ENCODE results near the gene RGS6.

Gene RGS6

DNA sequence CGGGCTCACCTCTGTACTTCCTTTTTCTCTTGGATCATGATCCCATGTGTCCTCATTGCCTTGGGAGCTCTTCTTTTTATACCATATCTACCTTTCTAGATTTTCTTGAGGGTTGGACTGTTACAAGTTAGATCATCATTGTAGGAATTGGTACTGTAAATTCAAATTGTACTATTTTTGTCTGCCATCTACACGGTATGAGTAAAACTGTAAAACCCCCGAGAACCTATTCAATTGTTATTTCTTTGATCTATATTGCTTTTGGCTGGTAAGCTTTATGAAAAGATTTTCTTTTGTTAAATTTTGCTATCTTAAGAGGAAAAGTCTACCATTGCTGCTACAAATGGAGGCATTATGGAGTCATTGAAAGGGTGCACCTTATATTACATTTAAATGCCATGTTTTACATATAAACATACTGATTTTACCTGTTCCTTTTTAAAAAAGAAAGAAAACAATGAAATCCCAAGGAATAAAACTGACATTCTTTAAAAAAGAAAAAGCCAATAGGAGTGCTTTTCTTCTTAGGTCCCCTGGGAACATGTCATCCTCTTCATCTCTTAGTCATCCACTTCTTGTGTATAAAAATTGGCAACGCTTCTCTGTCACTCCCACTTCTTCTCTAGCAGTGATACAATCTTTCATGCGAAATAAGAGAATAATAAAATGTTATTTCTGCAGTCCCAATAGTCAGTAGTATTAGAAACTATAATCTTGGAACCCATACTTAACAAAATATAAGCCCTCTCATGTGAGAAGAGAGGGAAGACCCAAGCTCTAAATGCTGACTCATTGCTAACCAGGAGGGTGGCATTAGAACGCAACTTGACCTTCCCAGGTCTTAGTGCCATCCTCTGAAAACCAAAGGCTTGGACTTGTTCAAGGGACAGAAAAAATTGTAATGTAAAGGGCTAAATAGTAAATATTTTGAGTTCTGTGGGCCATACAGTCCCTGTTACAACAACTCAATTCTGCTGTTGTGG, 20.4 kb downstream of the RGS6 start:
- DNase-seq: no peak

- no peak for DNase-seq
These were observed 24.8 kb downstream of the RGS6 start for GRCh38 chr14:71956920-71957563.

DNA sequence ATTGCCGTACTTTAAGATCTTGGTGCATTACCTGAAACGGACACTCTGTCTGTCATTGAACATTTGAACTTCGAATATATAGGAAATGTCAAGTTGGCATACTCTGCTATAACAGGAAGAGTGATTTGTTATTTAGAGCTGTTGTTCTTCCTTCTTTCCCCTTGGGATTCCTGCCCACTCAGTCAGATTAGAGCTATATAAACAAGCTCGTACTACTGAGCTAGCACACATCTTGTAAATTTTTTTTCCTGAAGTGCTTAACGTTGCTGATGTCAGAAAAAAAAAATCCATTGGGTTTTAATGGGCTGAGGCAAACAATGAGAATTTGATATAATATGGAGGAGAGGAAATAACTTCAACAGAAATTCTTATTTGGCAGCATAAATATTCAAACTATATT, 26.8 kb downstream of the RGS6 start:
- DNase-seq: no peak

- DNase-seq: no peak
These were observed 28.5 kb downstream of the RGS6 start for GRCh38 chr14:71960494-71961353.

DNA sequence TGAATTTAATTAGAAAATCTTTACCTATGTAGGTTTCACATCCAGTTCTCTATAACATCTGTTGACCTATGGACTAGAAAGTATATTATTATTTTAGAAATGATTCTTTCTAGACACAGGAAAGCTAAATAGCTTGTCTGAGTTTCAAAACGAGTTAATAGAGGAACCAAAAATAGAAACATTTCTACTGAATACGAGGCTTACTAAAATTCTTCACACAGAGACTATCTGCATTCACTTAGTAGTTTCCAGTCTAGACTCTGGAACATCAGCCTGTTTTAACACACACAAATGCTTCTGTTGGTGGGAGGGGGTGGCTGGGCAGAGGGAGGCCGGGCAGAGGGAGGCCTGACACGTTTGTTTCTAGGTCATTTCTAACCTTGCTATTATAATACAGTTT, 29.7 kb downstream of the RGS6 start:
- DNase-seq: no peak

GRCh38 chr14:71964716-71965115, 32.5 kb downstream of the RGS6 start:
- DNase-seq: no peak

DNA sequence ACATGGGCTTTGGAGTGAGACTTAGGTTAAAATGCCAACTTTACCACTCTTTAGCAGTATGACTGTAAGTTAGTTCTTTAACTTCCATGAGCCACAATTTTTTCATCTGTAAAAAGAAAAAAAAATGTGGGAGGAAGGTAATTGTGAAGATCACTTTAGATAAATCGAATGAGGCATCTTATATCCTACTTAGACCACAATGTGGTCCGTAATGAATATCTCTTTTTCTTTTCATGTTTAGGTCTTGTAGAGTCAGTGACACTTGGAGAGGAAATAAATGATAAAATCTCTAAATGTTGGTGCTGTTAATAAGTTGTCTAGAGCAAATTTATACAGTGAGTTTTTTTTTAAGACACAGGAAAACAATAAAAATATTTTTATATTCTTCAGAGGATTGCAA, 34.3 kb downstream of the RGS6 start:
- DNase-seq: no peak

- no peak for DNase-seq
These were observed 35.5 kb downstream of the RGS6 start for GRCh38 chr14:71967704-71968103.

GRCh38 chr14:71970272-71970671, 38.0 kb downstream of the RGS6 start:
- no peak for DNase-seq

DNA sequence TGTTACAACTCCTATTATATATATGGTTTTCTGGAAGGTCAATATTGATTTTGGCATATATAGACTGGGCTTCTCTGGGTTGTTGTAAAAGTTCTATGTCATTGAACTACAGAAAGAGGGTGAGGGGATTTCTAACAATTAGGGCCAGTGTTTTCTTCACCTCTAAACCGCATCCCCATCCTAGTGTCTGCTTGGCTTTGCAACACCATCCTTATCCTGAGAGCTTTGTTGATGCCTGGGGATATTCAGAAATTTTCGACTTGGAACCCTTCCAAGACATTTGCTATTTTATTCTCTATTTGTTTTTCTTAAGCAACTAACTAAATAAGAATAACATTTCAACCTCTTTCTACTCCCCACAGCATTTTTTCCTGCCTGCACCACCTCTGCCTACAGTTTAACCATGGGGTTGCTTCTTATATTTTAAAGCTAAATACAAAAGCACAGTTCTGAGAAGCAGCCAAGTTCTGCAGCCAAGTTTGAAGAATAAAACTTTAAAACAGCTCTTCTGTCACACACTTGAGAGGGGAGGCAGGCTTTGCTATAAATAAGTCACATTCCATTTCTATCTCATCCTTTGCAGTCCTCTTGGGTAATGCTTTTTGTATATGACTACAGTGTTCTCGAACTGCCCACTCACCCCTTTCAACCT, 53.4 kb downstream of the RGS6 start:
- DNase-seq: no peak

DNA sequence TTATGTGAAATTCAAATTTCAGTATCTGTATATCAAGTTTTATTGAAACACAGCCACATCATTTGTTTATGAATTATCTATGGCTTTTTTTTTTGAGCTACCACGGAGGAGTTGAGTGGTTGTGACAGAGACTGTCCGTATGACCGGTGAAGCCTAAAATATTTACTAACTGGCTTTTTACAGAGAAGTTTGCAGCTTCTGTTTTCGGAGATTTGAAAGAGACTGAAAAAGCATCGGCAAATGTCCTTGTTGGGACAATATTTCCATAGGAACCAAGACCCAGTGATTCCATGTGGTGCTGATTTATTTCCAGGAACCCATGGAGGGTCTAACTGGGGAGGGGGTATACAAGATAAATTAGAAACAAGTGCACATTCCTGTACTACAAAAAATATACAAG, 56.2 kb downstream of the RGS6 start:
- DNase-seq: no peak

DNA sequence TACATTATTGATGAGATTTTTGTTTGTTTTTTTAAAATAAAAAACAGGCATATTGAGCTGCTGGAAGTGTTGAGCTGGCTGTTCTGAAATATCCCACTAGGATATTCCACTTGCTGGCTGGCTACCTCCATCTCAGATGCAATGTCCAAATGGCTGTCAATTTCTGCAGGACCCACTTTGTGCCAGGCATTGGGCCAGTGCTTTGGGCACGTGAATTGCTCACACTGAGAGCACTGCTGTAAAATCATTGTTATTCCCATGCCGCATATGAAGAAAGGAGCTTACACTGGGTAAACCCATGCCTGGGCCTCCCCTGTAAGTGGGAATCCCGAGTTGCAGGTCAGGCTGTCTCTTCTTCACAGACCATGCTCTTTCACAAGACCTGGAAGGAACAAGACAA, 56.7 kb downstream of the RGS6 start:
- DNase-seq: no peak

GRCh38 chr14:71994416-71994815, 62.2 kb downstream of the RGS6 start:
- DNase-seq: no peak

DNA sequence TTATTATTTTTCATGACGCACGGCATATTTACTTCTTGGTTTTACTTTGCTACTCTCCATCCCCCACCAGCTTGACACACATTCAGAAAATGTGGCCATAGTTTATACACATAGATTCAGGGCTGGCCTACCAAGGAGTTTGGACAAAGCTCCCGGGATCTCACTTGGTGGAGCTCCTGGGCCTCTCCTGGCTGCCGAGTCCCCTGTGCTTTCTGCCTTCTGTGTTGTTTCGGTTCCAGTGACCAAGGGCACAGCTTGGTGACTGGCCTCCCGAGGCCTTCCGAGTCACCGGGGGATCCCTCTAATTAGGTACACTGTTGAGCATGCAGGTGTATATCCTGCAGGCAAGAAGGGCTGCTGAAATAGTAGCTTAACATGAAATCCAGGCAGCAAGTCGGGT, 63.5 kb downstream of the RGS6 start:
- no peak for DNase-seq

GRCh38 chr14:71996610-71997009, 64.4 kb downstream of the RGS6 start:
- DNase-seq: no peak

DNA sequence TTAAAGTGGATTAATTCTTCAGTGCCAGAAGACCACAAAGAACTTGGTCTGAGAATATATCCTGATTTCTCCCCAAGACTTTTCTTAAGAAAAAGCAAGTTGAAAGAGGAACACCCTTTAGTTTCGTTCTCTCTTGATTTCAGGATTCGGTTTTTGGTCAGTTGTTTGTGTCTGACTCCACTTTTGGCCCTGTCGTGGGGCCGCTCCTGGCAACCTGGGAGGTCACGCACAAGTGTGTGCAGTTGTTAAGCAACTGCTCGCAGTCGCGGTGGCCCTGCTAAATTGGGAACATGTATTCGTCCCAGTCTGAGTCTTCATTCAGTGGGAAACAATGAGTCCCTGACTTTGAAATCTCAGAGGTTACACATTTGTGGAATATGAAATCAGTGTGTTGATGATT, 68.7 kb downstream of the RGS6 start:
- peak; percentile 51 for DNase-seq

- no peak for DNase-seq
These were observed 70.5 kb downstream of the RGS6 start for GRCh38 chr14:72002731-72003130.

- DNase-seq: no peak
These were observed 76.4 kb downstream of the RGS6 start for GRCh38 chr14:72008666-72009065.

DNA sequence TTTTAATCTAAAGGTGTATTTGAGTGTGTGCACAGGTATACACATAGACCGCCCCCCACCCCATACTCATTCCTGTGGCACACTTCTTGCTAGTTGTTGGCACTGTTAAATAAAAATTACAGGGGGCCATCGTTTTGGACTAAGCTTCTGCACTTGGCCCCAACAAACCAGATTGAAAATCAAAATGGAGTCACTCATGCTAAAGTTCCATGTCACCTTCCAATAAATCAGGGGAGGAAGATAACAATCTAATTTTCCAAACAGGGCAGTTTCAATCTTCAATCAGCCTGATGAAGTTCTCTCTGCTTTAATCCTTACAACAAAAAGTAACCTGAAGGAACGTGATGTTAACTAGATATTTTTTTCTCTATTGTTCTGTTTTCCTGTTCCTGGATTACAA, 78.2 kb downstream of the RGS6 start:
- no peak for DNase-seq

GRCh38 chr14:72013721-72014345, 81.6 kb downstream of the RGS6 start:
- DNase-seq: no peak

DNA sequence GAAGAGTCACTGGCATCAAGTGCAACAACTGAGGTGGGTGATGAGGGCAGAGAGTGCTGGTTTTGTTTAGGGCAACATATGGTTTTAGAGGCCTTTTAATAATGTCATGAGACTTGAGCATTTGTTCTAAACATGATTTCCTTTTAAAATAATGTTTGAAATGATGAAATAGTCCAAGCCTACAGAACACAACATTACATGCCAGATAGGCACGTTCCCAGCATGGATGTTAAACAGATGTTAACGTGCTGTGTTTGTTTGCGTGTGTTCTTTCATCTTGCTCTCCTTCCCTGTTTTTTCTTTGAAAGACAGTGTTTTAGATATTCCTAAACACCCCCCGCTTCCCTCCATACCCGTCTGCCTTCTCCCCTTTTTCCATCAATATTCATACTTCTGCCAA, 82.3 kb downstream of the RGS6 start:
- DNase-seq: no peak

DNA sequence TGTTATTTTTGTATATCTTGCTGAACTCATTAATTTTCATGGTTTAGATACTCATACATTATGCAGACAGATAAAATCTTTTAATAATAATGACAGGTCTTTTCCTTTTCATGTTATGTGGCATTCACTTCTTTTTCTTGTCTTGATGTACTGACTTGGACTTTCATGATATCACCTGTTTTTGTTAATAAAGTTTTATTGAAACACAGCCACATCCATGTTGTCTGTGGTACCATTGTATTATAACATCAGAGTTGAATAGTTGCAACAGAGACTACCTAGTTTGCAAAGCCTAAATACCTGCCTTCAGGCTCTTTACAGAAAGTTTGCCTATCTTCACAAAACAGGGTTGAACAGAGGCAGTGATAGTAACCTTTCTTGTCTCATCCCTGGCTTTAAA, 85.1 kb downstream of the RGS6 start:
- no peak for DNase-seq

Data from midbrain (tissue), 1 donor.